GM12891 (cell line): ENCODE measurements around the gene LOXL1.

Experiments
- DNase-seq: peaks from one replicate; pipeline ENCODE4 v3.0.0; 2011; ENCODE audit warnings: low spot score; ENCODE audit not compliant: insufficient read length
- FAIRE-seq: peaks from 2 replicates; lab custom pipeline; 2011; peaks lifted over from hg19 to GRCh38; lab: Jason Lieb, UNC
- PAX5 ChIP-seq: IDR thresholded peaks from 2 replicates; pipeline ENCODE4 v1.6.1; 2011; ENCODE audit warnings: low read length, moderate library complexity, mild to moderate bottlenecking; ENCODE audit not compliant: insufficient read depth, severe bottlenecking
- POLR2A ChIP-seq: IDR thresholded peaks from 2 replicates; pipeline ENCODE4 v1.6.1; 2011; ENCODE audit warnings: low read depth, low read length, control low read depth
- POLR2AphosphoS5 ChIP-seq: IDR thresholded peaks from 2 replicates; pipeline ENCODE4 v1.6.1; 2011; ENCODE audit warnings: low read depth, low read length, control low read depth
- POU2F2 ChIP-seq: IDR thresholded peaks from 2 replicates; pipeline ENCODE4 v1.6.1; 2011; ENCODE audit warnings: low read depth, mild to moderate bottlenecking, control low read depth, low read length, moderate library complexity
- SPI1 ChIP-seq: IDR thresholded peaks from 2 replicates; pipeline ENCODE4 v1.6.1; 2011; ENCODE audit warnings: low read depth, low read length, control low read depth
- TAF1 ChIP-seq: IDR thresholded peaks from 2 replicates; pipeline ENCODE4 v1.6.1; 2011; ENCODE audit warnings: low read depth, low read length, control low read depth

Gene LOXL1

DNA sequence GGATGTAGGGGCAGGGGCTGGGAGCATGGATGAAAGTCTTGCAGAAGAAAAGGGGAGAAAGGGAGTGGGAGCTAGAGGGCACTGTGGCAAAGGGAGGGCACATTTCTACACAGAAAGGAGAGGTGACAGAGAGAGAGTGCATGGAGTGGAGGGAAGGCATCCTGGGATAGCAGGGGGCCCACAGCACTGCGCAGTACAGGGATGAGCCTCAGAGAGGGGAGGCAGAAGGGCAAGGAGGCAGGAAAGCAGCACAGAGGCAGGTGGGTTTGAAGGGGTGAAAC, 60.5 kb downstream of the LOXL1 start:
- TF ChIP-seq TAF1 (no peak), SPI1 (no peak), POLR2AphosphoS5 (no peak), POU2F2 (no peak), PAX5 (no peak), POLR2A (no peak)
- FAIRE-seq, result no peak
- no peak for DNase-seq

- no peak for TF ChIP-seq POU2F2
- no peak for TF ChIP-seq POLR2AphosphoS5
- no peak for TF ChIP-seq PAX5
- TF ChIP-seq TAF1, result no peak
- TF ChIP-seq SPI1, result no peak
- TF ChIP-seq POLR2A, result no peak
- FAIRE-seq, result no peak
- DNase-seq, result no peak
Measured at GRCh38 chr15:73987250-73987649, 61.0 kb downstream of the LOXL1 start.

- TF ChIP-seq POU2F2 (no peak), PAX5 (no peak), TAF1 (no peak), SPI1 (peak; percentile 92), POLR2AphosphoS5 (no peak), POLR2A (no peak)
- FAIRE-seq, result peak; percentile 83
- no peak for DNase-seq
Measured at GRCh38 chr15:73987681-73988444, 61.6 kb downstream of the LOXL1 start.

- no peak for DNase-seq
- no peak for FAIRE-seq
- TF ChIP-seq POU2F2 (no peak), SPI1 (no peak), TAF1 (no peak)
Measured at GRCh38 chr15:73988445-73988969, 62.2 kb downstream of the LOXL1 start.

GRCh38 chr15:73989001-73989798, 62.9 kb downstream of the LOXL1 start:
- FAIRE-seq (no peak), DNase-seq (no peak)
- TF ChIP-seq POU2F2 (no peak), TAF1 (no peak), PAX5 (no peak), SPI1 (no peak), POLR2AphosphoS5 (no peak), POLR2A (no peak)

DNA sequence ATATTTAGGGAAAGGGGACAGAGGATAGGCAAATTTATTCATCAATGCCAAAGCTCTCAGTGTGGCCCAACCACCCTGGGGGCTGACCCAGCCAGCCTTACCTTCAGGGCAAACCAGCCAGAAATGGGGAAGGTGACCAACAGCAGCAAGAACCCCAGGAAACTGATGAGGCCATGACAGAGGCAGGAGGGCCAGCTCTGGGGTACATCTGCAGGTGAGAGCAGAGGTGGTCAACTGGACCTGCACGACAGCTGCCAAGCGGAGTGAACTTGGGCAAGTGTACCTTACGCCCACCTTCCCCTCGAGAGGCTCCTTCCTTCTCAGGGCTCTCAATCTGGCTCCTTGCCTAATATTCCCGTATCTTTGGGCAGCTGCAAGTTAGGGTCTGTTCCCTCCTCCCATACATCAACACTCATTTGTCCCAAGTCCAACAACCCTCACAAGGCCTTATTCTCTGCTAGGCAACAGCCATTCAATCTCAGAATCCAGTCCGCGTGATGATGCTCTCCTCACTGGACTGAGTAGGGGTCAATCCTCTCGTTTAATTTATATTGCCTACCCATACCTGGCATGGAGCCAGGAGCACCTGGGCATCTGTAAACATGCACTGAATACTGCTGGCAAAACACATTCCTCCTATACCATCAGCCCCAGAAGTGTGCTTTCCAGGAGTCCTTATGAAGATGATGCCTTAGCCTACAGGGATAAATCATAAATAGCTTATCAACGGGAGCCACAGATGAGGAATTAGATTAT, 64.2 kb downstream of the LOXL1 start:
- no peak for TF ChIP-seq POU2F2
- TF ChIP-seq POLR2A, result no peak
- TF ChIP-seq PAX5, result no peak
- TF ChIP-seq TAF1, result no peak
- no peak for TF ChIP-seq POLR2AphosphoS5
- no peak for TF ChIP-seq SPI1
- no peak for DNase-seq

DNA sequence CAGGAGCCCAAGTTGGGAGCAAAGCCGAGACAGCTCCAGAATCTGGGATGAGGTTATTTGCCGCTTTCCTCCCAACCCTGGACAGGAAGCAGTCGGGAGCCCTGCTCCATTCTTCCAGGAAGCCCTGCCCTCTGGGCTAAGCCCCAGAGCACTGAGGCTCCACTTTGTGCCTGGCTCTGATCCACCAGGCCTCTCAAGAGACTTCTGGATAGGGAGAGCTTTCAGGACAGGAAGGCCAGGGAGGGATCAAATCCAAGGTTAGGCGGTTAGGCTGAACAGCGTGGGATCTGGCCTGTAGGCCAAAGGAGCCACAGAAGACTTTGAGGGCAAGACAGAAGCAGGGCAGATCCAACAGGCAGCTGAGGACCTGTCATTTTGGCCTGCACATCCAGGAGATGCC, 65.0 kb downstream of the LOXL1 start:
- no peak for DNase-seq
- no peak for TF ChIP-seq SPI1
- TF ChIP-seq POU2F2, result no peak
- no peak for TF ChIP-seq POLR2AphosphoS5
- TF ChIP-seq TAF1, result no peak
- FAIRE-seq, result no peak

More for the DNA sequence above, 64.2 kb downstream of the LOXL1 start:
- no peak for FAIRE-seq

DNA sequence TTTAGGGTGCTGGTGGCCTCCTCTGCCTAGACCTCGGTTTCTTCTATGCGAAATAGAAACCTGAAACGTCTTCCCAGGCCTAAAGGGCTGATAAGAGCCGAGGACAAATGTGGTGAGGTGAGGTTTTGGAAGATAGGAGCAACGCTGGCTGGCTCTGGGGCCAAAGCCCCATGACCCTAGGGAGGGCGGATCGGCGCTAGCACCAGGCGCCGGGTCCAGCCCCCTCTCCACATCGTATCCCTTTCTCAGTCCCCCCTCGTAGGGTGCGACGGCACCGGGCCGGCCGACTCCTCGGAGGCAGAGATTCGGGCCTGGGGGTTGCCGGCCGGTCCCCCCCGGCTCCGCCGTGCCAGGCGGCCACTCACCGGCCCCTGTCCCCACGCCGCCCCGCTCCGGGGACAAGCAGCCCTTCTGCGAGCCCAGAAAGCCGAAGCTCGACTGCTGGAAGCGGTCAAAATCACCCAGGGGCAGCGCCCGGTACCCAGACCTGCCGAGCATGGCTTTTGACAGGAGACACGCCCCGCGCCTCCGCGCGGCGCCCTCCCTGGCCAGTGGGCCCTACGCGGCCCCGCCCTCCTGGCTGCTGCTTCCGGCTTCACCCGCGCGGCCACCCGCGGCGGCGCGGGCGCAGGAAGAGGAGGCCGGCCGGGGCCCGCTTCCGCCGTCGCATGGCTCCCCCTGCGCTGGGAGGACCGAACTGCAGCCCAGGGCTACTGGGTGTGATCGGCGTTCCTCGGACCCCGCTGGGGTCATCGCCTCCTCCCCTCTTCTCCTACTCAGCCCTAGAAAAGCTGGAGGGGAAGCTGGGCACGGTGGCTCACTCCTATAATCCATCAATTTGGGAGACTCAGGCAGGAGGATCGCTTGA, 65.7 kb downstream of the LOXL1 start, which contains the start of gene STOML1:
Gene STOML1, minus strand, starts transcription at position 570 of the 868 bp plus-strand sequence. Its CDS starts 72 bp downstream, at position 498.
- FAIRE-seq (peak; percentile 96), DNase-seq (peak; percentile 96)
- TF ChIP-seq TAF1, result peak; percentile 53; the same call in 1 of the 2 replicates
- no peak for TF ChIP-seq POU2F2
- 0 out of 2 replicates have a peak, but pooled peaks have one; percentile 25 for TF ChIP-seq POLR2AphosphoS5
- TF ChIP-seq PAX5, result peak; percentile 45

DNA sequence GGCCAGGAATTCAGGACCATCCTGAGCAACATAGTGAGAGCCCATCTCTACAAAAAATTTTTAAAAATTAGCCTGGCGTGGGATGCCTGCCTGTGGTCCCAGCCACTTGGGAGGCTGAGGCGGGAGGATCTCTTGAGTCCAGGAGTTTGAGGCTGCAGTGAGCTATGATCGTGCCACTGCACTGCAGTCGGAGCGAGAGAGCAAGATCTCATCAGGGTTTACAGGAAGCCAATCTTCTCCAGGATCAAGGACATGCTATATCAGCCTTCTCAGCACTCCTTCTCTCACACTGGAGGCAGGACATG, 66.3 kb downstream of the LOXL1 start:
- DNase-seq (no peak), FAIRE-seq (no peak)
- TF ChIP-seq TAF1, result no peak
